Body of pancreas (tissue), 4 donors: Measurements from ENCODE around the gene GPRIN2.

Experiments used
- POLR2A ChIP-seq, 3 donors: fragments of 450-650 bp; IDR thresholded peaks; one replicate each; pipeline ENCODE4 v1.6.1; 2016; ENCODE audit warnings: antibody characterized with exemption in 3 of 3, mild to moderate bottlenecking in 2 of 3
- TF ChIP-seq, protein P1 (sequence below), 7 experiments: fragments of 450-650 bp in 4 of 7; fragments of 200-600 bp in 3 of 7; sonication (generic) in 3 of 7; IDR thresholded peaks; one replicate each; pipeline ENCODE4 v1.5.1; 2016 to 2019; ENCODE audit warnings: antibody characterized with exemption in 7 of 7

GRCh38 chr10:46536171-46536570 is 20.3 kb downstream of the GPRIN2 start:
- TF ChIP-seq POLR2A (IDR thresholded peaks at IDR 0.05), result no peak
- TF ChIP-seq, protein P1, sequence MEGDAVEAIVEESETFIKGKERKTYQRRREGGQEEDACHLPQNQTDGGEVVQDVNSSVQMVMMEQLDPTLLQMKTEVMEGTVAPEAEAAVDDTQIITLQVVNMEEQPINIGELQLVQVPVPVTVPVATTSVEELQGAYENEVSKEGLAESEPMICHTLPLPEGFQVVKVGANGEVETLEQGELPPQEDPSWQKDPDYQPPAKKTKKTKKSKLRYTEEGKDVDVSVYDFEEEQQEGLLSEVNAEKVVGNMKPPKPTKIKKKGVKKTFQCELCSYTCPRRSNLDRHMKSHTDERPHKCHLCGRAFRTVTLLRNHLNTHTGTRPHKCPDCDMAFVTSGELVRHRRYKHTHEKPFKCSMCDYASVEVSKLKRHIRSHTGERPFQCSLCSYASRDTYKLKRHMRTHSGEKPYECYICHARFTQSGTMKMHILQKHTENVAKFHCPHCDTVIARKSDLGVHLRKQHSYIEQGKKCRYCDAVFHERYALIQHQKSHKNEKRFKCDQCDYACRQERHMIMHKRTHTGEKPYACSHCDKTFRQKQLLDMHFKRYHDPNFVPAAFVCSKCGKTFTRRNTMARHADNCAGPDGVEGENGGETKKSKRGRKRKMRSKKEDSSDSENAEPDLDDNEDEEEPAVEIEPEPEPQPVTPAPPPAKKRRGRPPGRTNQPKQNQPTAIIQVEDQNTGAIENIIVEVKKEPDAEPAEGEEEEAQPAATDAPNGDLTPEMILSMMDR (IDR thresholded peaks at IDR 0.05), result no peak
